NCI-H2227 (cell line): ENCODE data around the gene MSH2.
"Not testable (repeated sequence)": the region's sequence is repeated elsewhere in the genome, so short reads cannot be mapped to it uniquely, and the experiment has no call there.

ENCODE experiments used
- DNase-seq: peaks from one replicate; lab custom pipeline; 2025; ENCODE audit not compliant: unreplicated experiment; lab: John Stamatoyannopoulos, UW

The MSH2 gene

DNA sequence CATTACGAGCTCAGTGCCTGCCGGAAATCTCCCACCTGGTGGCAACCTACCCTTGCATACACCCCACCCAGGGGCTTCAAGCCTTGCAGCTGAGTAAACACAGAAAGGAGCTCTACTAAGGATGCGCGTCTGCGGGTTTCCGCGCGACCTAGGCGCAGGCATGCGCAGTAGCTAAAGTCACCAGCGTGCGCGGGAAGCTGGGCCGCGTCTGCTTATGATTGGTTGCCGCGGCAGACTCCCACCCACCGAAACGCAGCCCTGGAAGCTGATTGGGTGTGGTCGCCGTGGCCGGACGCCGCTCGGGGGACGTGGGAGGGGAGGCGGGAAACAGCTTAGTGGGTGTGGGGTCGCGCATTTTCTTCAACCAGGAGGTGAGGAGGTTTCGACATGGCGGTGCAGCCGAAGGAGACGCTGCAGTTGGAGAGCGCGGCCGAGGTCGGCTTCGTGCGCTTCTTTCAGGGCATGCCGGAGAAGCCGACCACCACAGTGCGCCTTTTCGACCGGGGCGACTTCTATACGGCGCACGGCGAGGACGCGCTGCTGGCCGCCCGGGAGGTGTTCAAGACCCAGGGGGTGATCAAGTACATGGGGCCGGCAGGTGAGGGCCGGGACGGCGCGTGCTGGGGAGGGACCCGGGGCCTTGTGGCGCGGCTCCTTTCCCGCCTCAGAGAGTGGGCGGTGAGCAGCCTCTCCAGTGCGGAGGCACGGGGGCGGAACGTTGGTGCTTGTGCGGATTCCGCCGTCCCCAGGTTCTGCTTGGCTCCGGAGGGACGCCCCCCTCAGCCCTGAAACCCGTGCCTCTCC lies at the start of gene MSH2:
Gene MSH2 (plus strand): TSS at position 352 of the 804 bp plus-strand sequence. CDS start 36 bp downstream, at position 388.
- DNase-seq = peak; percentile 98

DNA sequence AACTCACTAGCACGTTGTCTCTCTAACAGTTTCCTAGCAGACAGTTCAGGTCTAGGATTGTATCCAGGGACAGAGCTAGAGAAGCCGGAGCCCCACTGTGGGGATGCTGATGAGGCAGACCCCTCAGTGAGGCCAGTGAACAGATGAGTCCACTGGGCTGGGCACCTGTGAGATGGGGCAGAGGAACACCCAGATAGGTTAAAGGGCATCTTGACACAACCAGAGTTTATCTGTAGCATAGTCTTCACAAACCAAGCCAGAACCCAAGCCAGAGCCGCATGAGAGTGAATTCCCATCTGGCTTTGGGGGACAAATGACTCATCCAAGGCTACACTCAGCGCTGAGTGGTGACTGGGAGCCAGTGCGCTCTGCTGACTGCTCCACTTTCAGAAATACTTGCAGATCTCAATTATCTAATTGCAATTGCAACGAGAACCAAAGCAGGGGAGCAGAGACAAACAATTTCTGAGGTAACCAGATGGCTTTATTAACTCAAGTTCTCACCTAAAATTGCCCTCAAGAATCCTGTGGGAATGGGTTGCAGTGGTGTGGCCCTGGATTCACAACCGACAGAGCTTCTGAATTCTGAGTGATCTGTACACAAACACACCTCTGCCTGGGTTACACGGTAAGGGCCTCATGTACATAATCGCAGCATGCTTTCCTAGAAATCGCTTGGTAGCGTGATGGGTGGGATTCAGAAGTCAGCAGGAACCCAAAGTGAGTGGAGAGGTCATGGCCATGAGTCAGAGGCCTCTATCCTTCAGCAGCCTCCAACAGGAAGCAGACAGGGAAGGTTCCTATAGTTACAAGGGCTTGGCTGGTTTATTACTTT lies 48.7 kb upstream of the MSH2 start:
- no peak for DNase-seq

DNA sequence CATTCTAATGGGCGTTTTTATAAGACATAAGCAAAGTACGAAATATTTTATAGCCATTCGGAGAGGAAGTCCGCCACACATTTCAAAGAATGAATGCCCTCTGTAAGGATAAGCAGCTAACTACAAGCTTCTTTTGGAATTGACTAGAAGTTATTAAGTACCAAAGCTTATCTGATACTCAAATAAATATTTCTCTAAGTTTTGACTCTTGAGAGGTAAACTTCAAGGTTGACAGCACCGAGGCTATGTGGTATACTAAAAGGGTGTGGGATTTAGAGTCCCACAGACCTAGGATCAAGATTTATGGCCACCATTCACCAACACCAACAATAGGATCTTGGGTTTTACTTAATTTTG lies 48.1 kb upstream of the MSH2 start:
- DNase-seq = no peak

DNA sequence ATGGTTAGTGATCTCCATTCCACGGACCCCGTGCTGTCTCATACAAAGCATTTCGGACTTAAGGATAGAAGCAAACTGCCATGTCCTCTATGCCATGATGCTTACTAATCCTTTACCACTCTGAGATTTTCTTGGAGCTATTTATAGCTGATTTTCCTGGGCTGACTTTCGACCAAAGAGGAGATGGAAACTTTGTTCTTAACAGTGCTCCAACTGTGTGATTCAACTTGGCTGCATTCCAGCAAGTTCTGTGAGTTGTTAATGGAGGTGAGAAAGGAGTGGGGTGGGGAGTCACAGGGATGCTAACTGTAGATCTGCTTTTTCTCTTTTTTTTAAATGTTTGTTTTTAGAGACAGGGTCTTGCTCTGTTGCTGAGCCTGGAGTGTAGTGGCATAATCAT lies 45.5 kb upstream of the MSH2 start:
- DNase-seq = peak; percentile 67

DNA sequence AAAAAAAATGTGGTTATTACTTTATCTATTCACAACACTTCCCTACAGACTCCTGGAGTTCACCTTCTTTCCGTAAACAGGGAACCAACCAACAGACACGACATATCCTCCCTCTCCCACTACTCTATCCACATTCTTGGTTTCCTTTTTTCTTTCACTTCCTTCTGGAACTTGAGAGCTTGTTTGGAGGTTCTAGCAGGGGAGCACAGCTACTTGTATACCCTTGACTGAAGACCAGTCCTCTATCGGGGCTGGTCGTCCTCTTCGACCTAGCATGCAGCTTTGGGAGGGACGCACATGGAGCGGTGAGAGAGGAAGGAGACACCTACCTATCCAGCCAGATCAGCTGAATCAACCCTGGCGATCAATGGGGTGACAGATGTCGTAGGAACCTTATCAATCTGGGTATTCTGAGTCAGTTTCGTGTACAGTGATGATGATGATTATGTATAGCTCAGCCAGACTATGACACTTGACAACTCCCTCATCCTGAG lies 43.5 kb upstream of the MSH2 start:
- DNase-seq = no peak

DNA sequence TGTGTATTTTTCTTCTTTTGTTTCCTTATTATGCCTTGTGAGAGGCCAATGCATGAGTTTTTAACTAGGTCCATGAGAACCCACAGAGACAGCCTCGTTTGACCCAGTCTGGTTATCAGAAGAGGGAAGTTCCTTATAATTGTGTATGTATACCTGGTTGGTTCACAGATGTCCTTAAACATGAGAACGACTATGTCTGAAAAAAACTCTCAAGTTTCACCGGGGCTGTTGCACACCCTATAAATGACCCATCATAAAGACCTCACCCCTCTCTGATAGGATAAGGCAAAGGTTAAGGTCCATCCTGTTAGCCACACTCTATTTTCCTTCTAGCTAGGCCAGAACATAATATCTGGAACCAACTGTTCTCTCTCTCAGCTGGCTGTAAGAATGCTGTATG lies 42.7 kb upstream of the MSH2 start:
- DNase-seq = no peak

DNA sequence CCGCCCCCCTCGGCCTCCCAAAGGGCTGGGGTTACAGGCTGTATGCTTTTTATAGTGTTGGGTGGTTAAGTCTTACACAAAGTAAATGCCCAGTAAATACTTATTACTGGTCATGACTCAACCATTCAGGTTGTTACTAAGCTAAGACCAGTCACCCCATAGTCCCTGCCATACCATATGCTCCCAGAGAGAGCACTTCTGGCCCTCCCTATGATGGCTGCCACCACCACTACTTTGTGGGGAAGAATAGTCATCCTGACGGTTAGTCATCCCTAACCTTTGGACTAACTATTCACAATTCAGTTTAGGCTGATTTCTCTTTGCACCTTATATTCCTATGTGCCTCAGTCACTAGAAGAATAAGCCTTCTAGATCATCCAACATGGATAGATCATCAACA lies 42.0 kb upstream of the MSH2 start:
- DNase-seq = no peak

DNA sequence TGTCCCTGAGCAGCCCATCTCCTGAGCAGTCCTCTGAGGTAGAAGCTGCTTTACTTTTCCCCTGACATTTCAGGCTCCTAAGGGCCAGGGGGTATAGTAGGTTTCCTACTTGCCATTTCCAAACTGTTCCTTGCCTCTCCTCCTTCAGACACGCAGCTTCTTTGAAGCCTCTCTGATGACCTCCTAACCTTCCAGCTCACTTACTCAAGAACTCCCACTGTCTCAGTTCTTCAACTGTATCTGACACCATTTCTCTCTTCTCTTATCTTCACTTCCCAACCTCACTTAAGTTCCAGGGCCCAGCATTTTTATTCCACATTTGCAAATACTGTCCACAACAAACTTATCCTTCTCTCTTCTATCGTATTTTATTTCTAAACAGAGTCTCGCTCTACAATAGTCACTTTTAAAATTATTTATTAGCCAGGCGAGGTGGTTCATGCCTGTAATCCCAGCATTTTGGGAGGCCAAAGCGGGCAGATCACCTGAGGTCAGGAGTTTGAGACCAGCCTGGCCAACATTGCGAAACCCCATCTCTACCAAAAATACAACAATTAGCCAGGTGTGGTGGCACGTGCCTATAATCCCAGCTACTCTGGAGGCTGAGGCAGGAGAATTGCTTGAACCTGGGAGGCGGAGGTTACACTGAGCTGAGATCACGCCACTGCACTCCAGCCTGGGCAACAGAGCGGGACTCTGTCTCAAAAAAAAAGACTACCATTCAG lies 41.3 kb upstream of the MSH2 start:
- DNase-seq = not testable (repeated sequence)

DNA sequence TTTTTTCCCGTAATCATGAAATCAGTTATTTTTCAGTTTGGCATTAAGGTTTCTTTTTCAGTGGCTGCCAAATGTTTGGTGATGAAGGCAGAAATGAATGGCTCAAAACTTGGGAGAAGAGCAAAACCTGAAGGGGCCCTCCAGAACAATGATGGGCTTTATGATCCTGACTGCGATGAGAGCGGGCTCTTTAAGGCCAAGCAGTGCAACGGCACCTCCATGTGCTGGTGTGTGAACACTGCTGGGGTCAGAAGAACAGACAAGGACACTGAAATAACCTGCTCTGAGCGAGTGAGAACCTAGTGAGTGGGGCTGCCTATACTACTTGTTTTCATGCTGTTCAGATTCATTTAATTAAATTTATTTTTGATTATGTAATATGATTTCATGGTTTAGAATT lies 29.2 kb upstream of the MSH2 start:
- DNase-seq = peak; percentile 25

DNA sequence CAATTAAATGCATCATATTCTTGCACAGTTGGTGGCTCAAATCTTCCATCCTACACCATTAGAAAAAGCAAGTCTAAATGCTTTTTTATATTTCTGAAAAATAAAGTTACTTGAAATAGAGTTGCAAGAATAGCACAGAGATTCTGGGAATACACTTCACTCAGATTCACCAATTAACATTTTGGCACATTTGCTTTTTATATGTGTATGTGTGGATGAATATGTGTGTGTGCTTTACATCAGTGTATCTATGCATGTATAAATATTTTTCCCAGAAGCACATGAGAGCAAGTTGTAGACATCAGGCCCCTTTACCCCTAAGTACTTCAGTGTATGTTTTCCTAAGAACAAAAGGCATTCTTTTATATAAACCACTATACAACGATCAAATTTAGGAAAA lies 27.6 kb upstream of the MSH2 start:
- no peak for DNase-seq

DNA sequence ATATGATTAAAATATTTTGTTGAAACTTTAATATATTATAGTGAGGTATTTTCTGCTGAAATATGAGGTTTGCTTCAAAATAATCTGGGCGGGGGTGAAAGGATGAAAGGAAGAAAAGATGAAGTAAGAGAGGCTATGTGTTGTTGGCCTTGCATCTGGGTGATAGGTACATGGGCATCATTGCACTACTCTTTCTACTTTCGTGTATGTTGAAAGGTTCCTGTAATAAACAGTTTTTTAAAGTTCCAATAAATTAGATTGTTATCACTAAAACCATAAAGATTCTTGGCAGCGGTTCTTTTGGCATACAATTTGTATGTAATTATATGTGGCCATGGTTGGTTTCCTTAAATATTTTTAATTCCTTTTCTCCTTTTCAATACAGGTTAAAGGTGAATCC lies 23.6 kb upstream of the MSH2 start:
- DNase-seq = no peak

DNA sequence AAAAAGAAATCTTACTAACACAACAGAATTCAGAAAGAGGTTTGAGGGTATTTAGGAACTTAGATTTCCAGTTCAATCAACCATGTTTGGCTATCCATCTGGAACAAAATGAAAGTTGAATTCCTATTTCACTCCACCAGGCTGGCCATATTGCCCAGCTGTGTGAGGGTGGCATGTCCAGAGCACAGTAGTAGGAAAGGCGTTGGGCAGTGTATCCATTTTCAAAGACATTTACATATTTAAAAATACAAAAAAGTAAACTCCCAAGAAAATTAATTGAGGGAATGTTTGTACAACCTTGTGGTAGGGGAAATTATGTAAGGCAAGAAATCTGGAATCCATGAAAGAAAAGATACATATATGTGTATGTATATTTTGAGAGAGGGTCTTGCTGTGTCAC lies 21.5 kb upstream of the MSH2 start:
- no peak for DNase-seq

DNA sequence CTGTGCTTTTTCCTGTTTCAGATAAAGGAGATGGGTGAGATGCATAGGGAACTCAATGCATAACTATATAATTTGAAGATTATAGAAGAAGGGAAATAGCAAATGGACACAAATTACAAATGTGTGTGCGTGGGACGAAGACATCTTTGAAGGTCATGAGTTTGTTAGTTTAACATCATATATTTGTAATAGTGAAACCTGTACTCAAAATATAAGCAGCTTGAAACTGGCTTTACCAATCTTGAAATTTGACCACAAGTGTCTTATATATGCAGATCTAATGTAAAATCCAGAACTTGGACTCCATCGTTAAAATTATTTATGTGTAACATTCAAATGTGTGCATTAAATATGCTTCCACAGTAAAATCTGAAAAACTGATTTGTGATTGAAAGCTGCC lies 16.4 kb upstream of the MSH2 start:
- no peak for DNase-seq

DNA sequence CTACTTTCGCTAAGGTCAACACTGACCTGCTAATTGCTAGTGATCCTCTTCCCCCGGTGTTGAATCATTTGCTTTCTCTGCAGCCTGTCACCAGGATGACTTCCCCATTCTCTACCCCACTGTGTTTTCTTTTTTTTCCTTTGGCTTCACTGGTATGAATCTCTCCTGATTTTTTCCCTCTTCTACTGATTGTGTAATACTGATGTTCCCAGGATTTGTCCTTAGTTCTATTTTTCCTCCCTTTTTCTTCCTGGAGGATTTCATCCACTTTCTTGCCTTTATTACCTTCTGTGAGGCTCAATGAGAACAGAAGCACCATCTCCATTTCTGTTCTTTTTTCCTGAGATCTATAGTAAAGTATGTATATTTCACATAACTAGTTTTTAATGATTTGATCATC lies 14.1 kb upstream of the MSH2 start:
- DNase-seq = no peak

DNA sequence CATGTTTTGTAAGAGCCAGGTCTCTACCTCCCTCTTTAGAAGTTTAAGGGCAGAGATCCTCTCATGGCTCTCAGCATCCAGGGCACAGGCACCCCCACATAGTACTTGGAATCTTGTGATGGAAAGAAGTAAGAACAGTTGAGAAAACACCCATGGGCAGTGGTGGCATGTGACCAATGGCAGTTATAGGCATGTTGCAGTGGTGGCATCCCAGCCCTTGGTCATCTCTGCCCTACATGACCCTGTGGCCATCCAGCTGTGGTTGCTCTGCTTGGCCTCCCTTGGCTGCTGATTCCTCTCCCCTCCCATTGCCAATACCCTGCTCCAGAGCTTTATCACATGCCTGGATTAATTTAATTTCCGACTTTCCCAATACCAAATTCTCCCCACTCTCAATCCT lies 13.3 kb upstream of the MSH2 start:
- DNase-seq = no peak

DNA sequence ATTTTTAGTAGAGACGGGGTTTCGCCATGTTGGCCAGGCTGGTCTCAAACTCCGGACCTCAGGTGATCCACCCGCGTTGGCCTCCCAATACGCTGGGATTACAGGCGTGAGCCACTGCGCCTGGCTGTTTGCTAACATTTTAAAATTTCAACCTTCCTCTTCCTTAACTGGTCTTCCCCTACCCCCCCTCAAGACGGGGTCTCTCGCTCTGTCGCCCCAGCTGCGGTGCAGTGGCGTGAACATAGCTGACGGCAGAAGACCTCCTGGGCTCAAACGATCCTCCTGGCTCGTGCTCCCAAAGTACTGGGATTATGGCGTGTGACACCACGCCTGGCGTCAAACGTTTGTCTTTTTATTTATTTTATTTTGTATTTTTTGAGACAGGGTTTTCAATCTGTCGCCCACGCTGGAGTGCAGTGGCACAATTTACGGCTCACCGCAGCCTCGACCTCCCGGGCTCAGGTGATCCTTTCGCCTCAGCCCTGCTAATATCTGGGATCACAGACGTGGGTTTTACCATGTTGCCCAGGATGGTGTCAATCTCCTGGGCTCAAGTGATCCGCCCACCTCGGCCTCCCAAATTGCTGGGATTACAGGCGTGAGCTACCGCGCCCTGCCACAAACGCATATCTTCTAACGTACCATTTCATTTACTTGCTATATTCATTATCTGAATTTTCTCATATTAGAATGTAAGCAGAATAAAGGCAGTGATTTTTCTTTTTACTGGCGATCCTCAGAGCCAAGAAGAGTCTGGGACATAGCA lies 984 bp upstream of the MSH2 start:
- DNase-seq = peak; percentile 57

DNA sequence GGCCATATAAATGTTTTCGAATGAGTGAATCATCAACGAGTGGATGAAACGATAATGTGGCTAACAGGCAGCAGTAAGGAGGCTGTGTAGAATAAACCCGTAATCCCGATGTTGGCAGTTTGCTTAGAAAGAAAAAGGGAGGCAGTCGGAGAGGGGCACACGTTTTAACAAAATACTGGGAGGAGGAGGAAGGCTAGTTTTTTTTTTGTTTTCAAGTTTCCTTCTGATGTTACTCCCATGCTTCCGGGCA lies 476 bp upstream of the MSH2 start:
- no peak for DNase-seq

DNA sequence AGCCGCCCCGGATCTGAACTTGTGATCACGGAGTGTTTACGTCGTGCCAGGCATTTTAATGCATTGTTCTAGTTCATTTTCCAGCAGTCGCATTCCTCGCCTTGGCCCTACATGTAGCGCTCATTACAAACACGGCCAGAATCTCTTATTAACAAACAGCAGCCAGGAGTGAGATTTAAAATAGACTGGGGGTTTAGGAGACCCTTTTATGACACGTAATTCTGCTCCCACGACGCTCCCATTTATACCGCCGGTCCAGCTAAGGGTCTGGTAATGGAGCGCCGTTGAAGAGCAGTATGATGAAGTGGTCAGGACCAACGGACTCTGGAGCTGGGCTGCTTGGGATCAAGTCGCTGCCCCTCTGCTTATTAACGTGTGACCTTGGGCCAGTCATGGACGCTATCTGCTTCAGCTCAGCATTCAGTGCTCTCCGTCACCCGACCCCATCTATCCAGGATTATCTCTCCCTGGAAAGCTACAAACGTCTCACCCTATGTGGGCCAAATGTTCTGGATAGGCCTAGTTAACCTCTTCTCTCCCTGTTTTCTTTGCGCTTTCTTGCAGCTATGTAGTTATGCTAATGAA lies 745 bp downstream of the MSH2 start:
- DNase-seq = no peak

DNA sequence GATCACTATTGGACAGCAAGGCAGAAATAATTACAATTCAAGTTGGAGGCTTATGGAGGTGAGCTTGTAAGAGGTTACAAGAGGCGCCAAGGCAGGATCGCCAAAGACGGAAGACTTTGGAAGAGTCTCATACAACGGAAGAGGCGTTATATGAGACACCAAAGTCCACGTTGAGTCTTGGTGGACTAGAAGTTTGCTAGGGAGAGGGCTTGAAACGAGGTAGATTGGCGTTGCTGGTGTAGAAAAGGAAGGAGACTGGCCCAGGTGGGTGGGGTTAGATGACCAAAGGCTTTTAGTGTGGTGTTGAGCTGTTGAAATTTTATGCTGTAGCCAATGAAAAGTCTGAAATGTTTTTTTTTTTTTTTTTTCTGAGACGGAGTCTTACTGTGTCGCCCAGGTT lies 1.4 kb downstream of the MSH2 start:
- DNase-seq = no peak

DNA sequence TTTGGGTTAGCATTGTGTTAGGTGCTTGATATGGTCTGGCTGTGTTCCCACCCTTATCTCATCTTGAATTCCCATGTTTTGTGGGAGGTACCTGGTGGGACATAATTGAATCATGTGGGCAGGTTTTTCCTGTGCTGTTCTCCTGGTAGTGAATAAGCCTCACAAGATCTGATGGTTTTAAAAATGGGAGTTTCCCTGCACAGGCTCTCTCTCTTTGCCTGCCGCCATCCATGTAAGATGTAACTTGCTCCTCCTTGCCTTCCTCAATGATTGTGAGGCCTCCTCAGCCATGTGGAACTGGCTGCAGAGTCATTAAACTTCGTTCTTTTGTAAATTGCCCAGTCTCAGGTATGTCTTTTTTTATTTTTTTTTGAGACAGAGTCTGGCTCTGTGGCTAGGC lies 2.8 kb downstream of the MSH2 start:
- DNase-seq = no peak
